Lower leg skin (tissue), 4 donors: ENCODE measurements around the gene PIP4K2C. TPM values are rescaled to one million over a fixed set of nuclear protein-coding genes. Genes with fewer than 3 reads are reported as not detected.
A peak's percentile ranks its signal among the peaks of the same experiment; 100 is the strongest.
"Not testable (repeated sequence)": the region's sequence is repeated elsewhere in the genome, so short reads cannot be mapped to it uniquely, and the experiment has no call there.

Experiments used
- DNase-seq, 2 donors: peaks; one replicate each; pipeline ENCODE4 v3.0.0-alpha.2; 2019; ENCODE audit warnings: low spot score in 2 of 2
- H3K4me3 ChIP-seq: fragments of 200-600 bp; sonication (generic); 2 replicates; pipeline ENCODE4 v1.5.1; 2017; ENCODE audit warnings: mild to moderate bottlenecking, low read depth; ENCODE audit not compliant: poor library complexity, severe bottlenecking
- POLR2A ChIP-seq, 2 donors: fragments of 450-650 bp; IDR thresholded peaks; one replicate each; pipeline ENCODE4 v1.6.1; 2016 to 2017; ENCODE audit warnings: antibody characterized with exemption in 2 of 2, mild to moderate bottlenecking in 1 of 2, moderate library complexity in 1 of 2
- WGBS, 2 donors: methylation state at CpG; one replicate each; pipeline ENCODE4 v1.1.5; 2018; 5-methylcytosine and 5-hydroxymethylcytosine counted together
- intact Hi-C: fragments of 100-400 bp; cut with DNase I; formaldehyde crosslinking; loops from one replicate; pipeline ENCODE4 v1.15.0; 2023; ENCODE audit warnings: low total_unique reads
- total RNA-seq, 4 donors: library from RNA; depleted of rRNA; stranded (reverse); fragments of >200 nt; gene quantifications; one replicate each; pipeline ENCODE4 v1.1.0, GENCODE V29; 2016
- TF ChIP-seq, protein P1 (sequence below), 3 donors: fragments of 450-650 bp; IDR thresholded peaks; one replicate each; pipeline ENCODE4 v1.5.1; 2016; ENCODE audit warnings: antibody characterized with exemption in 3 of 3, mild to moderate bottlenecking in 3 of 3, moderate library complexity in 2 of 3

PIP4K2C gene
- total RNA-seq, 4 donors from 2014 or later, result 29.1 to 48.9 (median 39.1) TPM

- 83 to 86% methylated on average over 2 of the region's 2 CpGs for WGBS, 2 donors
- no peak overlapping the region for H3K4me3 ChIP-seq
- no peak for TF ChIP-seq POLR2A (IDR thresholded peaks at IDR 0.05)
- TF ChIP-seq, protein P1, sequence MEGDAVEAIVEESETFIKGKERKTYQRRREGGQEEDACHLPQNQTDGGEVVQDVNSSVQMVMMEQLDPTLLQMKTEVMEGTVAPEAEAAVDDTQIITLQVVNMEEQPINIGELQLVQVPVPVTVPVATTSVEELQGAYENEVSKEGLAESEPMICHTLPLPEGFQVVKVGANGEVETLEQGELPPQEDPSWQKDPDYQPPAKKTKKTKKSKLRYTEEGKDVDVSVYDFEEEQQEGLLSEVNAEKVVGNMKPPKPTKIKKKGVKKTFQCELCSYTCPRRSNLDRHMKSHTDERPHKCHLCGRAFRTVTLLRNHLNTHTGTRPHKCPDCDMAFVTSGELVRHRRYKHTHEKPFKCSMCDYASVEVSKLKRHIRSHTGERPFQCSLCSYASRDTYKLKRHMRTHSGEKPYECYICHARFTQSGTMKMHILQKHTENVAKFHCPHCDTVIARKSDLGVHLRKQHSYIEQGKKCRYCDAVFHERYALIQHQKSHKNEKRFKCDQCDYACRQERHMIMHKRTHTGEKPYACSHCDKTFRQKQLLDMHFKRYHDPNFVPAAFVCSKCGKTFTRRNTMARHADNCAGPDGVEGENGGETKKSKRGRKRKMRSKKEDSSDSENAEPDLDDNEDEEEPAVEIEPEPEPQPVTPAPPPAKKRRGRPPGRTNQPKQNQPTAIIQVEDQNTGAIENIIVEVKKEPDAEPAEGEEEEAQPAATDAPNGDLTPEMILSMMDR (IDR thresholded peaks at IDR 0.05), result no peak
- no peak for DNase-seq
- intact Hi-C loops, result loop anchor here (10.0 kb wide), 1 partner anchor 320 kb away; no protein-coding TSS in a partner anchor
Observed at GRCh38 chr12:57585156-57585555, 5.8 kb upstream of the PIP4K2C start.

DNA sequence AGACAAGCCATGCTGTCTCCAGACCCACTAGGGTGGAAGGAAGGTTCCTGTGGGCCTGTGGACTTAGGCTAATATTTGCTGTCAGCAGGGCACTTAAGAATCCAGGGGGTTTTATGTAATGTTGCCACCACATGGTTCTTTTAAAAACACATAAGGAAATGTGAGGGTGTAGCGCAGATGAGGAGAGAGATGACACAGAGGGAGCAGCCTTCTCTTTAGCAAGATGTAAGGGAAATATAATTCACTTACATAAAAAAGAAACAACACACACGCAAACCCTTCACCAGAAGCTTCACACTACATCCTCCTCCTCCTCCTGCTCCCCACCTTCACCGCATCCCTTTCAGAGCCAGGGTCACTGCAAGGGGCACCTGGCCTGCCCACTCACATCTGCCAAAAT is 4.9 kb upstream of the PIP4K2C start:
- no peak for DNase-seq
- 83 to 94% methylated on average over 3 of the region's 3 CpGs for WGBS, 2 donors
- intact Hi-C loops, result loop anchor here (10.0 kb wide), 1 partner anchor 319 kb away; no protein-coding TSS in a partner anchor
- TF ChIP-seq, protein P1 (IDR thresholded peaks at IDR 0.05), result no peak
- H3K4me3 ChIP-seq, result no peak overlapping the region

DNA sequence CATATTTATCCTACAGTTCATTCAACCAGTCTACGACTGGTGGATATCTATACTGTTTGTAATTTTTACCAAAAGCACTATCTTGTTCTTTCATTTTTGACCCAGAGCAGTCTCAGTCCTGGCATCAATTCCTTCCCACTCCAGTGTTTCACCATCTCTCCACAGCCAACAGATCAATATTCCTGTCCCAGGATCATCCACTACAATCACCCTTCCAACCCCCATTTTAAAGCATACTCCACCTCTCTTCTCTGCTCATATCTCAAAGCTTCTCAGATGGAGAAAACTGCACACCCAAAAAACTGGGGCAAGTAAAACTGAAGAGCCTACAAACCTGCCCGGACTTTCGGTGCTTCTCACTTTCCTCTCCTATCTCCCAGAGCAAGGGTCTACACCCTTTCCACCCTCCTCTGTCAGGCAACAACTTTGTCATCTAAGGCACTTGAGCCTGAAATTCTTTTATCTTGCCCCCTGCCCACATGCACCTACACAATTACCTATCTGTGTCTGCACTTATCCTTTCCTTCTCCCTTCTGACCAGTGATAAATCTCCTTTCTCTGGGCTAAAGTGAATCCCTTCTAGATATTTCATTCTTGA is 4.1 kb upstream of the PIP4K2C start:
- intact Hi-C loops, result loop anchor here (10.0 kb wide), 1 partner anchor 318 kb away; no protein-coding TSS in a partner anchor
- no peak for TF ChIP-seq POLR2A (IDR thresholded peaks at IDR 0.05)
- TF ChIP-seq, protein P1 (IDR thresholded peaks at IDR 0.05), result no peak
- H3K4me3 ChIP-seq, result no peak overlapping the region
- 90 to 91% methylated on average over 3 of the region's 3 CpGs for WGBS, 2 donors
- no peak for DNase-seq

- intact Hi-C loops, result loop anchor here (10.0 kb wide), 1 partner anchor 316 kb away; no protein-coding TSS in a partner anchor
- not testable (repeated sequence) for H3K4me3 ChIP-seq, DNase-seq
- 92% methylated on average over 15 of the region's 15 CpGs for WGBS, 2 donors
Observed at GRCh38 chr12:57588951-57589610, 1.9 kb upstream of the PIP4K2C start.

- intact Hi-C loops, result no loop called here
- TF ChIP-seq, protein P1 (IDR thresholded peaks at IDR 0.05), result no peak
- no peak for TF ChIP-seq POLR2A (IDR thresholded peaks at IDR 0.05)
- WGBS, 2 donors, result 15 to 23% methylated on average over 2 of the region's 2 CpGs
- no peak for DNase-seq
- H3K4me3 ChIP-seq, result peak overlapping the region; percentile 91
Observed at GRCh38 chr12:57590479-57590863, 521 bp upstream of the PIP4K2C start.

GRCh38 chr12:57591782-57592325 is 862 bp downstream of the PIP4K2C start:
- WGBS, 2 donors, result 43 to 44% methylated on average over 10 of the region's 10 CpGs
- peak overlapping the region; percentile 91 for H3K4me3 ChIP-seq
- no peak for TF ChIP-seq POLR2A (IDR thresholded peaks at IDR 0.05)
- TF ChIP-seq, protein P1 (IDR thresholded peaks at IDR 0.05), result no peak
- DNase-seq, result no peak
- intact Hi-C loops, result no loop called here
